ENCODE results near the gene CLSTN3.

Gene CLSTN3

DNA sequence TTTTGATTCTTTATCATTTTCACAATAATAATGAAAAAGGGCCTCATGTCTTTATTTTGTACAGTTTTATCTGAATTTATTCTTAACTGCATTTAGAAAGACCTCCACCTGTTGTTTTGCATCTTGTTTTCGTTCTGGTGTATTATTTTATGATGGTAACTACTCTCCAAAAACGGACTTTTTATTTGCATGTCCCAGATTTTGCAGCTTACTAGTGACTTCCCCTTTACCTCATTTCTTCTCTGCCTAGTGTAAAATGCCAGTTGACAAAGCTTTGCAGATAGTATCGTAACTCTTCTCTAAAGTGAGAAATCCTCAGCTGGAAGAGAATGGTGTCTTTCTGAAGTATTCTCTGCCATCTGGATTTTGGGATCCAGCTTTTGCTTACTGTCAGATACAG, 76.5 kb downstream of the CLSTN3 start:
- Mint-ChIP-seq H3K4me1 (no peaks in the 10 kb centered on the region), H3K27ac (no peak overlapping the region), H3K4me3 (no peak overlapping the region), H3K36me3 (peaks cover 65% of the 10 kb centered on the region), H3K27me3 (no peaks in the 10 kb centered on the region), H3K9me3 (no peaks in the 10 kb centered on the region)

DNA sequence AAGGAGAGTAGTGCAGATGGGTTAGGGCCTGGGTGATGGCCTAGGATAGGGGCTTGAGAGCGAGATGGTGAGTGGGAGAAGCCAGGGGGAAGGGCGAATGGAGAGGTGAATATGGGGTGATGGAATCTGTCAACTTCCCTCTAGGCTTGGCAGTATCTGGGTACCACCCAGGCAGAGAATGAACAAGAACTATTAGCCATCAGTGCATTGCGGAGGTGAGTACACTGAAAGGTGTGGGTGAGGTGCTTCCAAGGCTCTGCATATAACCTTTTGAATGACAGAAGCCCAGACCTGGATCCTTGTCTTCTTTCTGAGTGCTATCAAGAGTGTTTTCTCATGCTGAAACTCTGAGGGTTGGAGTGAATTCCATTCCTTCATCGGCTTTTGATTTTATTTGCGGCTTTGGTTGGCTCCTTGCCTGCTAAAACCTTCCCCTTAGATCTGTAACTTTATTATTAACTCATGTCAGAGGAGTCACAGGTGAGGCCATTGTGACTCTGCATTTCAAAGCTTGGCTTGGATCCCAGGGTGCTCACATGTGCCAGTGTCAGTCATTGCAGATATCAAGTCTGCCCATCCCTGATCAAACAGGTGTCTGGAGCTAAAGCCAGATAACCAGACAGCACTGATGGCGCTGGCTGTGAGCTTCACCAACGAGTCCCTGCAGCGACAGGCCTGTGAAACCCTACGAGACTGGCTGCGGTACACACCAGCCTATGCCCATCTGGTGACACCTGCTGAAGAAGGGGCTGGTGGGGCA, 77.9 kb downstream of the CLSTN3 start:
- no peak overlapping the region for H3K27ac Mint-ChIP-seq
- no peaks in the 10 kb centered on the region for H3K27me3 Mint-ChIP-seq
- H3K4me3 Mint-ChIP-seq = no peak overlapping the region
- H3K9me3 Mint-ChIP-seq = no peaks in the 10 kb centered on the region
- H3K4me1 Mint-ChIP-seq = no peaks in the 10 kb centered on the region
- H3K36me3 Mint-ChIP-seq = peaks cover 67% of the 10 kb centered on the region

Data from activated naive CD4-positive, alpha-beta T cell treated with anti-CD3 and anti-CD28 coated beads, Interleukin-2, amount 50 U/mL, for 24 hours (primary cell).